Measurements from ENCODE around the gene NKAIN1. TPM values are rescaled to one million over a fixed set of nuclear protein-coding genes. Genes with fewer than 3 reads are reported as not detected.

The NKAIN1 gene
- total RNA-seq, 4 donors from 2014 or later, result 0.55 TPM; not detected in 3

- DNase-seq, result no peak
- H3K9me3 ChIP-seq, result no peaks in the 10 kb centered on the region
- intact Hi-C loops (cut with DNase I; ENCODE audit: low total_unique reads), result no loop called here
- peaks cover 0 to 4% of the 10 kb centered on the region in 2 donors for H3K4me1 ChIP-seq
- H3K36me3 ChIP-seq, result no peaks in the 10 kb centered on the region
- no peak overlapping the region for H3K4me3 ChIP-seq
- TF ChIP-seq, protein P1, sequence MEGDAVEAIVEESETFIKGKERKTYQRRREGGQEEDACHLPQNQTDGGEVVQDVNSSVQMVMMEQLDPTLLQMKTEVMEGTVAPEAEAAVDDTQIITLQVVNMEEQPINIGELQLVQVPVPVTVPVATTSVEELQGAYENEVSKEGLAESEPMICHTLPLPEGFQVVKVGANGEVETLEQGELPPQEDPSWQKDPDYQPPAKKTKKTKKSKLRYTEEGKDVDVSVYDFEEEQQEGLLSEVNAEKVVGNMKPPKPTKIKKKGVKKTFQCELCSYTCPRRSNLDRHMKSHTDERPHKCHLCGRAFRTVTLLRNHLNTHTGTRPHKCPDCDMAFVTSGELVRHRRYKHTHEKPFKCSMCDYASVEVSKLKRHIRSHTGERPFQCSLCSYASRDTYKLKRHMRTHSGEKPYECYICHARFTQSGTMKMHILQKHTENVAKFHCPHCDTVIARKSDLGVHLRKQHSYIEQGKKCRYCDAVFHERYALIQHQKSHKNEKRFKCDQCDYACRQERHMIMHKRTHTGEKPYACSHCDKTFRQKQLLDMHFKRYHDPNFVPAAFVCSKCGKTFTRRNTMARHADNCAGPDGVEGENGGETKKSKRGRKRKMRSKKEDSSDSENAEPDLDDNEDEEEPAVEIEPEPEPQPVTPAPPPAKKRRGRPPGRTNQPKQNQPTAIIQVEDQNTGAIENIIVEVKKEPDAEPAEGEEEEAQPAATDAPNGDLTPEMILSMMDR (IDR thresholded peaks at IDR 0.05), result no peak
- no peak for TF ChIP-seq POLR2A (IDR thresholded peaks at IDR 0.05)
- H3K27me3 ChIP-seq, result peaks cover 3 to 8% of the 10 kb centered on the region in 2 donors
- H3K27ac ChIP-seq, result no peak overlapping the region
Measured at GRCh38 chr1:31234870-31235269, 4.8 kb downstream of the NKAIN1 start.

DNA sequence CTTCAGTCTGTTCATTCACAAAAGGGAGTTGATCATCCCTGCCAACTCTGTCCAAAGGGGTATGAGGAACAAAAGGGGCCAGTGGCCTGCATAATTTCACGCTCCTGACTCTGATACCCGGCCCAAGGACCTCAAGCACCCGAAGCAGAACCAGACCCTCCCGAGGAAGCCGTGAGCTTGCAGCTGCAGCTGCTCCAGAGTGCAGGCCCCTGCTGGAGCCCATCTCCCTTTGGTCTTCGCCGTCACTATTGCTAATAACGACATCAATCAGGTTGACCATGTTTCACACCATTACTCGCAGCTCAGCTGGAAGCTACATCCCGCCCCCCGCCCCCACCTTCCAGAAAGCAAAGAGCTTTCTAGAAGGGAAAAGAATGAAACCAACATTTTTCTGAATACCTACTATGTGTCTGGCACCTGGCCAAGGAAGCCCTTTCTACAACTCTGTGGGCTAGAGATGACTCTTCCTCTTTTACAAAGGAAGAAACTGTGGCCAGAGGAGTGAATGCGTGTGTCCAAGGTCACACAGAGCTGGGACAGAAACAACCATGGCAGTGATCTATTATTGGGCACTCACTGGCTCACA, 5.5 kb downstream of the NKAIN1 start:
- intact Hi-C loops (cut with DNase I; ENCODE audit: low total_unique reads), result no loop called here
- no peak overlapping the region for H3K4me3 ChIP-seq
- H3K4me1 ChIP-seq, result peaks cover 0 to 2% of the 10 kb centered on the region in 2 donors
- no peaks in the 10 kb centered on the region for H3K9me3 ChIP-seq
- peaks cover 3 to 8% of the 10 kb centered on the region in 2 donors for H3K27me3 ChIP-seq
- H3K36me3 ChIP-seq, result no peaks in the 10 kb centered on the region
- no peak for DNase-seq
- TF ChIP-seq POLR2A (IDR thresholded peaks at IDR 0.05), result no peak
- TF ChIP-seq, protein P1 (IDR thresholded peaks at IDR 0.05), result no peak
- no peak overlapping the region for H3K27ac ChIP-seq

GRCh38 chr1:31232689-31233088, 7.0 kb downstream of the NKAIN1 start:
- no peak for DNase-seq
- Histone ChIP-seq H3K4me1 (no peaks in the 10 kb centered on the region), H3K9me3 (no peaks in the 10 kb centered on the region), H3K36me3 (no peaks in the 10 kb centered on the region), H3K27ac (no peak overlapping the region), H3K27me3 (peaks cover 0 to 3% of the 10 kb centered on the region in 2 donors), H3K4me3 (no peak overlapping the region)
- no peak for TF ChIP-seq POLR2A (IDR thresholded peaks at IDR 0.05)
- TF ChIP-seq, protein P1 (IDR thresholded peaks at IDR 0.05), result no peak
- intact Hi-C loops (cut with DNase I; ENCODE audit: low total_unique reads), result no loop called here

- intact Hi-C loops (cut with DNase I; ENCODE audit: low total_unique reads), result no loop called here
- no peaks in the 10 kb centered on the region for H3K36me3 ChIP-seq
- DNase-seq, result no peak
- TF ChIP-seq, protein P1 (IDR thresholded peaks at IDR 0.05), result no peak
- no peak for TF ChIP-seq POLR2A (IDR thresholded peaks at IDR 0.05)
- H3K27ac ChIP-seq, result no peak overlapping the region
- no peak overlapping the region for H3K4me3 ChIP-seq
- H3K4me1 ChIP-seq, result no peaks in the 10 kb centered on the region
- no peaks in the 10 kb centered on the region for H3K27me3 ChIP-seq
- no peaks in the 10 kb centered on the region for H3K9me3 ChIP-seq
Measured at GRCh38 chr1:31231802-31232201, 7.9 kb downstream of the NKAIN1 start.

GRCh38 chr1:31230378-31230777, 9.3 kb downstream of the NKAIN1 start:
- Histone ChIP-seq H3K9me3 (no peaks in the 10 kb centered on the region), H3K4me3 (no peak overlapping the region), H3K27me3 (no peaks in the 10 kb centered on the region), H3K4me1 (no peaks in the 10 kb centered on the region), H3K27ac (no peak overlapping the region), H3K36me3 (no peaks in the 10 kb centered on the region)
- TF ChIP-seq, protein P1 (IDR thresholded peaks at IDR 0.05), result no peak
- no peak for TF ChIP-seq POLR2A (IDR thresholded peaks at IDR 0.05)
- no peak for DNase-seq
- intact Hi-C loops (cut with DNase I; ENCODE audit: low total_unique reads), result no loop called here

Data from uterus (tissue), 4 donors.